ENCODE measurements around the gene TMEM174.

The TMEM174 gene

GRCh38 chr5:73142035-73142434 lies 31.0 kb upstream of the TMEM174 start:
- H3K4me3 ChIP-seq (ENCODE audit: low read depth, low read length): no peak overlapping the region
- no peak for TF ChIP-seq CTCF (IDR thresholded peaks at IDR 0.05; ENCODE audit: low read depth, low read length)

- no peak for TF ChIP-seq CTCF (IDR thresholded peaks at IDR 0.05; ENCODE audit: low read depth, low read length)
- H3K4me3 ChIP-seq (ENCODE audit: low read depth, low read length): no peak overlapping the region
Measured at GRCh38 chr5:73143716-73144115, 29.3 kb upstream of the TMEM174 start.

GRCh38 chr5:73149540-73149939 lies 23.5 kb upstream of the TMEM174 start:
- H3K4me3 ChIP-seq (ENCODE audit: low read depth, low read length): no peak overlapping the region
- no peak for TF ChIP-seq CTCF (IDR thresholded peaks at IDR 0.05; ENCODE audit: low read depth, low read length)

- H3K4me3 ChIP-seq (ENCODE audit: low read depth, low read length): no peak overlapping the region
- no peak for TF ChIP-seq CTCF (IDR thresholded peaks at IDR 0.05; ENCODE audit: low read depth, low read length)
Measured at GRCh38 chr5:73150876-73151275, 22.1 kb upstream of the TMEM174 start.

- no peak overlapping the region for H3K4me3 ChIP-seq (ENCODE audit: low read depth, low read length)
- no peak for TF ChIP-seq CTCF (IDR thresholded peaks at IDR 0.05; ENCODE audit: low read depth, low read length)
Measured at GRCh38 chr5:73151766-73152410, 21.1 kb upstream of the TMEM174 start.

- no peak overlapping the region for H3K4me3 ChIP-seq (ENCODE audit: low read depth, low read length)
- no peak for TF ChIP-seq CTCF (IDR thresholded peaks at IDR 0.05; ENCODE audit: low read depth, low read length)
Measured at GRCh38 chr5:73152411-73153388, 20.3 kb upstream of the TMEM174 start.

- no peak overlapping the region for H3K4me3 ChIP-seq (ENCODE audit: low read depth, low read length)
- TF ChIP-seq CTCF (IDR thresholded peaks at IDR 0.05; ENCODE audit: low read depth, low read length): no peak
Measured at GRCh38 chr5:73153513-73153912, 19.5 kb upstream of the TMEM174 start.

All from WI38 (cell line).